NCI-H187 (cell line): ENCODE results near the gene GLTP.

Experiments used
- DNase-seq, 2 experiments: peaks; one replicate each; lab custom pipeline; 2025; lab: John Stamatoyannopoulos, UW

The GLTP gene

DNA sequence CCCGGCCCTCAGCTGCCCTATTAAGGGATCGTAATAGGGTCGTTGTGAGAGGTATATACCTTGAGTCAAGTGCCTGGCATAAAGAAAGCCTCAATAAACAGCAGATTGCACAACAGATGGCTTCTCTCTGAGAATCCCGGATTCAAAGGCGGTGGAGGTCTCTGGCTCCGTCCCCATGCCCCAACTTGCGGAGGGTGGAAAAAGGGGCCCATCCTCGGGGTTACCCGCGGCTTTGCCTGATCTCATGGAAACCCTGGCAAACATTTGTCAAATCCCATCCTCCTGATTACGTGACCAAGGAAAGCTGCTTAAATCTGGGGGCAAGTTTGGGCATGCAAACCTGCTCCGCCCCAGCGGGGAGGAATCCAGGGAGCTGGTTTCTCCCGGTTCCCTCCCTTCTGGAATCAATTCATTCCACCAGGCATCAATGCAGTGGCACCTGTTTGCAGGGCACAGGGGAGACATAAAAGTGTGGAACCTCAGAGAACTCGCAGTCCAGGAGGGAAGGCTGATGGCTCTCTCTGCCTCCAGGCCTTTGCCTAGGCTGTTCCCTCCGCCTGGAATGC is 59.4 kb downstream of the GLTP start:
- peak; percentile 20 to 44 for DNase-seq

DNA sequence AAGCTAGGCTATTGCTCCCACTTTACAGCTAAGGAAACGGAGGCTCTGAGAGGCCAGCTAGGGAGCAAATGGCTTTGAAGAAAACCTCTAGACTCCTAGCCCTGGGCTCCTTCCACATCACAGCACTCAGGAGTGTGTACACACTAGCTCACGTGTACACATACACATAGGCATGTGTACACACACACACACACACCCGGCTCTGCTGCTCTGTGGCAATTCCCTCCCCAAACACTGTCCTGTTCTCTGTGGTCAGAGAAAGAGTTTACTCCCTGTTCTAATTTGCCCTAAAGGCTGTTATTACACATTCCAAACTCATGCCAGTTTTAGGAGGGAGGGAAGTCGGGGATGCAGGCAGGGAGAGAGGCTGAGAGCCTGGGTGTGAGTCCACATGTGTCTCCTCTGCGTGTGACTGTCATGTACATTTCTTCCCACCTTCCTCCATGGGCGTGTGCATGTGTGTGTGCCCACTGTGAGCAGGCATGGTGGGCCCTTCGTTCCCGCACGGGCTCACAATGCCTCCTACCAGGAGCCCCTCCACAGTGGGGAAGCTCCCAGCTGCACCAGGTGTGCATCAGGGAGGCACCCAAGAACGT is 61.3 kb downstream of the GLTP start:
- no peak for DNase-seq

DNA sequence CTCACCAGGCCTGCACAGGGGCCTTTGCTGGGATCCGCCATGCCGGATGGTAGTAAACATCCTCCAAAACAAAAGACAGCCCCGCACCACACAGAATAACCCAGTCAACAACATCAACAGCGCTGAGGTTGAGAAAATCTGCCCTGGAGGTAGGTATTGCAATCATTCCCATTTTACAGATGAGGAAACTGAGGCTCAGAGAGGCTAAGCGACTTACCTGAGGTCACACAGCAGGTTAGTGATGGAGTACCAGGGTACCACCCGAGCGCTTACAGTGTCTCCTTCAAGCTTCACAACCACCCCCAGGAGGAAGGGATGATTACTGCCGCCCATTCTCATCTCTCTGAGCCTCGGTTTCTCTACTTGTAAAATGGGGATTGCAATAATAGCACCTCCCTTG is 62.1 kb downstream of the GLTP start:
- DNase-seq, result no peak

DNA sequence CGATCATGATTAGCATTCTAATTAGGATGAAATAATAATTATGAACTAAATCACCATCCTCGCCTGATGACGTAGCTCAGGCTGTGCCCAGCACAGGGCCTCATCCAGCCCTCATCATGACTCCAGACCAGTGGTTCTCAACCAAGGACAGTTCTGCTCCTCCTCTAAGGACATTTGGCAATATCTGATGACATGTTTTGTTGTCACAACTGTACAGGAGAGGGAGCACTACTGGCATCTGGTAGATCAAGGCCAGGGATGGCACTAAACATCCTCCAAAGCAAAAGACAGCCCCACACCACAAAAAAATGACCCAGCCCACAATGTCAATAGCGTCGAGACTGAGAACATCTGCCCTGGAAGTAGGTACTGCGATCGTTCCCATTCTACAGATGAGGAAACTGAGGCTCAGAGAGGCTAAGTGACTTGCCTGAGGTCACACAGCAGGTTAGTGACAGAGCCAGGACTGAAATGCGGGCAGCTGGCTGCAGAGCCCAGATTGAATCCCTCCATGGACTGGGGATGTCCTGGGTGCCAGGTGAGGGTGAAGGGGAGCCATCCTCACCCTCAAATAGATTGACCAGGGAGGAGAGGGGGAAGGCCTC is 62.6 kb downstream of the GLTP start:
- DNase-seq, result no peak

DNA sequence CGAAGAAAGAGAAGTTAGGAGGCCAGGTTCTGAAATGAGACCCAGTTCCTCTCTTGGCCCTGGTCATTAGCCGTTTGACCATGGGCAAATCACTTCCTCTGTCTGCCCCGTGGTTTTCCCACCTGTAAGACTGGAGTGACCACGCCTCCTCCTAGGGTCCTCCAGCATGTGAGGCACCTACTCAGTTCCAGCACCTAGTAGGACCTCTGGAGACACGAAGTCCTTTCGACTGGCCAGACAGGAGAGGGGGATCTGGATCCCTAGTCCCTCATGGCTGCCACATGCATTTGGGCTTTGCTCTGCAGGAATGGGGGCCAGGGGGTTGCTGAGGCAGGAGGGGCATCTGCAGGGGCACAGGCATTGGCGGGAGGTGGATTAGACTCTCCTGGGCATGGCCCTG is 63.5 kb downstream of the GLTP start:
- DNase-seq, result no peak

DNA sequence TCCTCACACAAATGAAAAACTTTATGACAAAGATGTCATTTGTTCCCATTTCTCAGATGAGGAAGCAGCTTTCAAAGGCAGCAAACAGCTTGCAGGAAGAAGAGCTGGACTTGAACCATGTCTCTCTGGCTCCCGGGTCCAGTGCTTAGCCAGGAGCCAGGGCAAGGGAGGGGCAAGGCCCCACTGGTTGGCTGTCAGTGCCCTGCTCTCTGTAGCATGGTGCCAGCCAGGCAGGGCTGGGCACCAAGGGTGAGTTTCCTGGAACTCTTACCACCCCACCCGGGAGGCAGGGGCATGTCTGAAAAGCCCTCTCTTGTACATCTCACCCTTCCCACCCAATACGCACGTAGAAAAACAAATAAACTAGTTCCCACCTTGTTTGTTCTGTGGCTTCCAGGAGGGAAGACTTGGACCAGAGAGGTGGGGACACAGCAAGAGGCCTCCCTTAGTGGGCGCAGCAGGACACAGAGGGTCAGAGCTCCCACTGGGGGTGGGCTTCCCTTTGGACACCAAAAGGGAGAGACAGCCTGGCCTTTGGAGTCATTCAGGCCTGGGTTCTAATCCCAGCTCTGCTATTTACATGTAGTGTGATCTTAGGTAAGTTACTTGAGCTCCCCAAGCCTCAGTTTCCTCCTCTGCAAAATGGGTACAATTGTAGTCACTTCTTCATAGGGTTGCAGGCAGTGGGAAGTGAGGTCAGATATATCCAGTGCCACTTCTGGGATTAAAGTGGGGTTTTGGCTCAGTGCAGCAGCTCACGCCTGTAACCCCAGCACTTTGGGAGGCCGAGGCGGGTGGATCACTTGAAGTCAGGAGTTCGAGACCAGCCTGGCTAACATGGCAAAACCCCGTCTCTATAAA is 64.4 kb downstream of the GLTP start:
- no peak for DNase-seq

DNA sequence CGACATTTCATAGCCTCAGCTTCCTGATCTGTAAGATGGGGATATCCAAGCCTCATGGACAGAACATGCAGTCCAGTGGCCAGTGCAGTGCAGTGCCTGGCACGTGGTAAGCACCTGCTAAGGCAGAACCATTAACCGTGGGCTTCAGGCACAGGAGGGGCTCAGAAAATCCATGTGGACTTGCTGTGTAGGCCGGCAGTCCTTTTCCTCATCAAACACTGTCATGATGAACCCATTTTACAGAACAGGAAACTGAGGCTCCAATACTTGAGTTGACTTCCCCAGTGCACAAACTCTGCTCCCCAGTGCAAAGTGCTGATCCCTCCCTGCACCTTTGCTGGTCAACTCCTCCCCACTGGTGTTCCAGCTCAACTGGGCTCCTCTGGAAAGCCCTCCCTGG is 65.1 kb downstream of the GLTP start:
- DNase-seq, result no peak

DNA sequence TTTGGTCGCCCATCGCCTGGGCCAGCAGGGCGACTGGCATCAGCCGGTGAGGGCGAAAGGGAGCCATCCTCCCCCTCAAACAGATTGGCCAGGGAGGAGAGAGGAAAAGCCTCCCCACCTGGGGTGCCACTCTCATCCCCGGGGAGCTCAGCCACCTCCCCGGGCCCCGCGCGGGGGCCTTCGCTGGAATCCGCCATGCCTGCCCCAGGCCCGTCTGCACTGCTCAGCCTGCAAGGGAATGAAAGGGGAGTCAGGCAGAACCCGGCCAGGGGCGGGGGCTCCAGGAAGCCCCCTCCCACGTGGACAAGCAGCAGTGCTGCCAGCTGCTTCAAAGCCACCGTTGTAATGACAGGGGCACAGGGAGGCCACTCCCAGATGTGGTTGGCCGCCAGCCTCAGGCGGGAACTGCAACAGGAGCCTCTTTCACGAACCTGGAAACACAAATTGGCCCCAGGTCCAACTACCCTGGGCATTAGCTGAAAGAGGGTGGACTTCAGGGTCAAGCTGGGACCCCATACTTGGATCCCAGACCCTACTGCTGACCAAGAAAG is 65.7 kb downstream of the GLTP start:
- no peak for DNase-seq

DNA sequence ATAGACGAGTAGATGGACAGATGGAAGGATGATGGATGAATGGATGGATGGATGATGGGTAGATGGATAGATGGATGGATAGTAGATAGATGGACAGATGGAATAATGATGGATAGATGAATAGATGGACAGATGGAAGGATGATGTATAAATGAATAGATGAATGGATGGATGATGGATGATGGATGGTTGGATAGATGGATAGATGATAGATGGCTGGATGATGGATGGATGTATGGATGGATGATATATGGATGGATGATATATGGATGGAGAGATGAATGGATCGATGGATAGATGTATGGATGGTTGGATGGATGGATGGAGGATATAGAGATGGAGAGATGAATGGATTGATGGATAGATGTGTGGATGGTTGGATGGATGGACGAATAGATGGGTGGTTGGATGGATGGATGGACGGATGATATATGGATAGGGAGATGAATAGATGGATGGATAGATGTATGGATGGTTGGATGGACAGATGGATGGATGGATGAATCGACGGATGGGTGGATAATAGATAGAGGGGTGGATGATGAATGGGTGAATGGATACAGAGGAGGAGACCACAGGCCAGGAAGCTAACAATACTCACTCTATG is 66.4 kb downstream of the GLTP start:
- DNase-seq, result no peak

DNA sequence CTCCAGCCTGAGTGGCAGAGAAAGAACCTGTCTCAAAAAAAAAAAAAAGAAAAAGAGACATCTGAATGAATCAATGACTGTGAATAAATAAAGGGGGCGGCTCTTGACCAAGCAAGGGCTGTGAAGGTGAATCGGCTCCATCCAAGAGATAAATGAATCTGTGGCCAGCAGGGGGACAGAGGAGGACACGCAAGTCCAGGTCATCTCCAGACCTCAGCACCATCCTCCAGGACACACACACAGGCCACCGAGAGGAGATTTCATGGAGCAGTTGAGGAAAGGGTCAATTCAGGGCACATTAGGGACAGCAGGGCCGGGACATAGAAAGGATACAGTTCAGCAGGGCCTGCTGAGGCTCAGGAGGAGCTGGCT is 68.7 kb downstream of the GLTP start:
- no peak for DNase-seq

DNA sequence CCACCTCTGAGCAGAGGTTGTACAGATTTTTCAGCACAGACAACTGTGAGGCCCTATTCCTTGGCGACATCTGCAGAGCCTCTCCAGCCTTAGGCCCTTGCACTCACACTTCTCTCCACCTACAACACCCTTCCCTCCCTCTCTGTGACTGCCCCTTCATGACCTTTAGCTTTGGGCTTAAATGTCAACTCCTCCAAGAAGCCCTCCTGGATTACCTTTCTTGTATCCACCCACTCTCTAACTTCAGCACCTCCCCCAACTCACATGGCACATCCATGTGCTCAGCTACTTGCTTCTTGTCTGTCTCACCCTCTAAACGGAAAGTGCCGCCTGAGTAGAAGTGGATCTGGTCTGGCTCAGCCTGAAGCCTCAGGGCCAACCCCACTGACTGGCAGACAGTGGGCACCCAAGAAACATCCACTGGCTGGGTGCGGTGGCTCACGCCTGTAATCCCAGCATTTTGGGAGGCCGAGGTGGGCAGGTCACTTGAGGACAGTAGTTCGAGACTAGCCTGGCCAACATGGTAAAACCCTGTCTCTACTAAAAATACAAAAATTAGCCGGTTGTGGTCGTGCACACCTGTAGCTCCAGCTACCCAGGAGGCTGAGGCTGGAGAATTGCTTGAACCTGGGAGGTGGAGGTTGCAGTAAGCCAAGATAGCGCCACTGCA is 69.3 kb downstream of the GLTP start:
- DNase-seq, result no peak

DNA sequence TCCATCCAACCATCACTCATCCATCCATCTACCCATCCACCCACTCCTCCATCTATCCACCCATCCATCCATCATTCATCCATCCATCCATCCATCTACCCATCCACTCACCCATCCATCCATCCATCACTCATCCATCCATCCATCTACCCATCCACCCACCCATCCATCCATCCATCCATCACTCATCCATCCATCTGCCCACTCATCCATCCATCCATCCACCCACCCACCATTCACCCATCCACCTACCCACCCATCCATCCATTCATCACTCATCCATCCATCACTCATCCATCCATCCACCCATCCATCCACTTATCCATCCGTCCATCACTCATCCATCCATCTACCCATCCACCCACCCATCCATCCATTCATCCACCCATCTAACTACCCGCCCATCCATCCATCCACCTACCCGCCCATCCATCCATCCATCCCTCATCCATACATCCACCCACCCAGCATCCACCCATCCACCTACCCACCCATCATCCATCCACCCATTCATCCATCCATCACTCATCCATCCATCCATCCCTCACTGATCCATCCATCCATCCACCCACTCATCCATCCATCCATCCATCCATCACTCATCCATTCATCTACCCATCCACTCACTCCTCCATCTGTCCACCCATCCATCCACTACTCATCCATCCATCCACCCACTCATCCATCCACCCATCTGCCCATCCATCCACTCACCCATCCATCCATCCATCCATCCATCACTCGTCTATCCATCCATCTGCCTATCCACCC is 71.3 kb downstream of the GLTP start:
- DNase-seq, result no peak

DNA sequence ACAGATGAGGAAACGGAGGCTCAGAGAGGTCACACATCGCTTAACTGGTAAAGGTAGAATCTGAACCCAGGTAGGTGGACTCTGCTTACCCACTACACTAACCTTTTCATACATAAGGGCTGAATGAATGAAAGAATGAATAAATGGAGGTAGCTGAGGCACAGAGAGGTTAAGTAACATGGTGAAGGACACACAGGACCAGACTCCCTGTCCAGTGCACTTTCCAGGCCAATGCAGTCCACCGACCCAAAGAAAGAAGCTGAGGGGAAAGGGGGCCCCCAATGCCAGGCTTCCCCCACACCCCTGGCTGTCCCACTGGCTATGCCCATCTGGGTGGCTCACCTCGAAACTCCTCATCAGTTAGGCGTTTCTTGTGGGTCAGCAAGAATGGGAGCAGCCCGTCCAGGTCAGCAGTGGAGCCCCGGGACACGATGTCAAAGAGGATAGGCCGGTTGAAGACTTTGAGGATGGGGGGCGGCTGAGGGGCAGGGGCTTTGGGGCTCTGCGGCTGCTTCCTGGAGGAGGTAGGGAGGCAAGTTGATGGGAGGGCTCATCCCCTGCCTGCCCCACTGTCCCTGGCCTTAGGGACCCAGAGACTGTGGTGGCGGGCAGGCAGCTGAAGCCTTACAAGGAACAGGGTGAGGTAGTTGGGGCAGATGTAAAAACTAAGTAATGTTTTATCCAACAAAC is 72.2 kb downstream of the GLTP start:
- DNase-seq, result no peak

DNA sequence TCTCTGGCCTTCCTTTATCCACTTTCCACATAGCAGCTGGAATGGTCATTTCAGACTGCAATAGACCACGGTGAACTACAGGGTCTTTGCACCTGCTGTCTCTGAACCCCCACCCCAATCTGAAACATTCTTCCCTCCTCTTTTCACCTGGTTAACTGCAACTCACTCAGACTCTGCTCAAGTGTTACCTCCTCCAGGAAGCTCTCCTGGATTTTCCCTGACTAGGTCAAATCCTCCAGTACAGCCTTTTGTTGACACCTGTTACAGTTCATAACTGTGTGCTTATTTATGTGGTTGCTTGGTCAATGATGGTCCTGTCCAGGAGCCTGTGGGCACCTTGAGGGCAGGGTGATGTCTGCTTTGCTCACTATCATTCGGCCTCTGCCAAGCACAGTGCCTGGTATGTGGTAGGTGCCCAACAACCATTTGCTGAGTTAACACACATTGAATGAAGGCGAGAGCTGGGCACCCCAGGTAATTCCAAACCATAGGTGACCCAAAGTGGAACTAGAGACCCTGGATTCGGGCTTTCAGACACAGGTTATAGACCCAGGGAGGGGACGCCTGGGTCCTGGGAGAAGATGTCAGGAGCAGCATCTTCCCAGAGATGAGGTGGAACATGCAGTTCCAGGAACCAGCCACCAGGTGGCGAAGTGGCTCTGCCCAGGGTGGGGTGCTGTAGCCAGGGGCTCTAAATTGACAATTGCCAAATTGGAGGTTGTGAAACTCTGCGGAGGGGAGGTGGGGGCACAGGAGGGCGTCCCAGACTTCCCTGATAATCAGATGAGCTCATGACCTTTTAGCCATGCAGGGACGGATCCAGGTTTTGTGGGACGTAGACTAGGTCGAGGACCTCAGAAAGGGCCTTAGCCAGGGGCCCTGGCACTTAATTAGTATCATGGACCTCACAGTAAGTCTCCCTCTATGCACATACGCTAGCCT is 75.2 kb downstream of the GLTP start:
- DNase-seq, result peak in 1 of 2 experiments; percentile 18

DNA sequence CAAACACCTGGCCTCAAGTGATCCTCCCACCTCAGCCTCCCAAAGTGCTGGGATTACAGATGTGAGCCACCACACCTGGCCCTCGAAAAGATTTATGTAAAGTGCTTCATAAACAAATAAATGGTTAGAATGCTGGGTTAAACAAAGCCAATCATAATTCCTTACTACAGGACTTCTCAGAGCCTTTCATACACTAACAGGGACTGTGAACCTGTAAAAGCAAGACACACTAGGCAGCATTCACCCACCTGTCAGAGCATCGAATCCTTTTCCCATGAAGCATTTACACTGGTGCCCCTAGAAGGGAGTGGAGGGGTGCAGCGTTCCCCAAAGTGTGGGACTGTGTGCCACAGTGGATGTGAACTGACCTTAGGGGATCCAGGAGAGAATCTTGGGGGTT is 76.7 kb downstream of the GLTP start:
- no peak for DNase-seq

DNA sequence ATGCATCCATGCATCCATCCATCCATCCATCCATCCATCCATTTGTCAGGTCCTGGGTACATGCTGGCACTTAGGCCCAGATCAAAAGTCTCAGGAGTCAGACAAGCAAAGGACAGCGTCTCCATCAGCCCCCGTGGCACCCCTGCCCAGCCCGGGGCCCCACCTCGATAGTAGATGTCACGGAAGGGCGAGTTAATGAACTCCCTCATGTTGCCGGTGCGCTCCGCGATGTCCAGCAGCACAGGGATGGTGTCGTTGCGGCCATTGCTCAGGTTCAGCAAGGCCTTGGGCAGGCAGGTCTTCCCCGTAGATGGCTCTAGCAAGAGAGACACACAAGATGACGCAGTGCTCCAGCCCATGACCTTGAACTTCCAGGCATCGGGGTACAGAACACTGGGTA is 77.5 kb downstream of the GLTP start:
- DNase-seq, result no peak
